Upper lobe of left lung (tissue), 6 donors: ENCODE data around the gene KLF17. TPM values are rescaled to one million over a fixed set of nuclear protein-coding genes. Genes with fewer than 3 reads are reported as not detected.

Experiments
- ATAC-seq, 2 donors: fragments of 200-7000 bp; cut with Tn5 transposase; one replicate each; pipeline ENCODE4 v1.9.1; 2022; ENCODE audit warnings: mild to moderate bottlenecking in 2 of 2, moderate library complexity in 2 of 2; ENCODE audit not compliant: low FRiP score in 2 of 2
- DNase-seq, 2 donors: peaks; one replicate each; pipeline ENCODE4 v3.0.0-alpha.2; 2019 to 2020
- H3K27ac ChIP-seq, 4 donors: fragments of 200-600 bp; sonication (generic); one replicate each; pipeline ENCODE4 v1.5.1; 2016 to 2019
- H3K27me3 ChIP-seq, 4 donors: fragments of 200-600 bp; sonication (generic); one replicate each; pipeline ENCODE4 v1.5.1; 2017 to 2019
- H3K36me3 ChIP-seq, 4 donors: fragments of 200-600 bp; sonication (generic); one replicate each; pipeline ENCODE4 v1.5.1; 2016 to 2019
- H3K4me1 ChIP-seq, 4 donors: fragments of 200-600 bp; sonication (generic); one replicate each; pipeline ENCODE4 v1.5.1; 2018 to 2019
- H3K4me3 ChIP-seq, 4 donors: fragments of 200-600 bp; sonication (generic); one replicate each; pipeline ENCODE4 v1.5.1; 2017 to 2019; ENCODE audit warnings: mild to moderate bottlenecking in 2 of 4, moderate library complexity in 1 of 4
- H3K9me3 ChIP-seq, 4 donors: fragments of 200-600 bp; sonication (generic); one replicate each; pipeline ENCODE4 v1.5.1; 2018 to 2019
- CTCF ChIP-seq, 6 experiments: fragments of 450-650 bp in 4 of 6; fragments of 200-600 bp in 2 of 6; sonication (generic) in 2 of 6; IDR thresholded peaks; one replicate each; pipeline ENCODE4 v1.5.1; 2016 to 2019; ENCODE audit warnings: antibody characterized with exemption in 6 of 6
- EP300 ChIP-seq, 4 donors: sonication (generic); formaldehyde crosslinking; IDR thresholded peaks; one replicate each; pipeline ENCODE4 v1.5.1; 2017; ENCODE audit warnings: antibody characterized with exemption in 4 of 4, control low read depth in 2 of 4
- POLR2A ChIP-seq, 4 donors: fragments of 450-650 bp; IDR thresholded peaks; one replicate each; pipeline ENCODE4 v1.5.1; 2016 to 2017; ENCODE audit warnings: antibody characterized with exemption in 4 of 4, mild to moderate bottlenecking in 2 of 4
- POLR2AphosphoS5 ChIP-seq, 2 donors: sonication (generic); formaldehyde crosslinking; IDR thresholded peaks; one replicate each; pipeline ENCODE4 v1.5.1; 2017; ENCODE audit warnings: antibody characterized with exemption in 2 of 2
- WGBS, 2 donors: methylation state at CpG; one replicate each; pipeline ENCODE4 v1.1.5; 2017 to 2018; 5-methylcytosine and 5-hydroxymethylcytosine counted together
- total RNA-seq, 6 donors: library from RNA; depleted of rRNA in 4 of 6; stranded (reverse); fragments of >200 nt in 4 of 6; gene quantifications; one replicate each; pipeline versions ENCODE4 v1.1.0 to v1.2.1, GENCODE V29; 2016 to 2021
- donor health status: DM: no; HTN: no; CAD: no; lungs with moderate emphysema.
- donor health status: DM: no; HTN: yes; CAD: no; lungs with severe emphysema.

Gene KLF17
- total RNA-seq, 6 donors from 2014 or later, result 0.11 to 0.39 (median 0.33) TPM; not detected in 1

- H3K4me3 ChIP-seq, result no peak overlapping the region
- H3K27me3 ChIP-seq, result no peaks in the 10 kb centered on the region
- no peaks in the 10 kb centered on the region for H3K36me3 ChIP-seq
- H3K27ac ChIP-seq, result no peak overlapping the region
- ATAC-seq (no peak), DNase-seq (no peak)
- TF ChIP-seq EP300 (IDR thresholded peaks at IDR 0.05) (no peak), POLR2AphosphoS5 (IDR thresholded peaks at IDR 0.05) (no peak)
- H3K9me3 ChIP-seq, result no peaks in the 10 kb centered on the region
- whole genome bisulfite sequencing, 2 donors, result 72 to 77% methylated on average over 3 of the region's 3 CpGs
- no peaks in the 10 kb centered on the region for H3K4me1 ChIP-seq
Observed at GRCh38 chr1:44105810-44106209, 12.8 kb upstream of the KLF17 start.

GRCh38 chr1:44108241-44108640 lies 10.4 kb upstream of the KLF17 start:
- WGBS, 2 donors, result 91 to 100% methylated on average over 1 of the region's 1 CpG

GRCh38 chr1:44108971-44109370 lies 9.7 kb upstream of the KLF17 start:
- ATAC-seq (no peak), DNase-seq (no peak)
- 94 to 100% methylated on average over 1 of the region's 1 CpG for WGBS, 2 donors
- H3K4me1 ChIP-seq, result no peaks in the 10 kb centered on the region
- no peak overlapping the region for H3K27ac ChIP-seq
- no peak overlapping the region for H3K4me3 ChIP-seq
- H3K9me3 ChIP-seq, result no peaks in the 10 kb centered on the region
- TF ChIP-seq CTCF (IDR thresholded peaks at IDR 0.05), result no peak
- TF ChIP-seq POLR2A (IDR thresholded peaks at IDR 0.05), result no peak
- TF ChIP-seq POLR2AphosphoS5 (IDR thresholded peaks at IDR 0.05), result no peak
- TF ChIP-seq EP300 (IDR thresholded peaks at IDR 0.05), result no peak
- H3K36me3 ChIP-seq, result no peaks in the 10 kb centered on the region
- H3K27me3 ChIP-seq, result no peaks in the 10 kb centered on the region

More at GRCh38 chr1:44108241-44108640, 10.4 kb upstream of the KLF17 start:
- no peaks in the 10 kb centered on the region for H3K36me3 ChIP-seq
- TF ChIP-seq CTCF (IDR thresholded peaks at IDR 0.05), result no peak
- no peak for TF ChIP-seq EP300 (IDR thresholded peaks at IDR 0.05)
- no peak for TF ChIP-seq POLR2A (IDR thresholded peaks at IDR 0.05)
- TF ChIP-seq POLR2AphosphoS5 (IDR thresholded peaks at IDR 0.05), result no peak
- no peak for ATAC-seq
- no peak for DNase-seq
- H3K4me1 ChIP-seq, result no peaks in the 10 kb centered on the region
- no peaks in the 10 kb centered on the region for H3K27me3 ChIP-seq
- no peak overlapping the region for H3K4me3 ChIP-seq
- H3K9me3 ChIP-seq, result no peaks in the 10 kb centered on the region
- no peak overlapping the region for H3K27ac ChIP-seq

- 91 to 95% methylated on average over 5 of the region's 5 CpGs for WGBS, 2 donors
- no peaks in the 10 kb centered on the region for H3K36me3 ChIP-seq
- no peak overlapping the region for H3K4me3 ChIP-seq
- no peaks in the 10 kb centered on the region for H3K4me1 ChIP-seq
- no peak for DNase-seq
- no peak overlapping the region for H3K27ac ChIP-seq
- H3K27me3 ChIP-seq, result no peaks in the 10 kb centered on the region
- H3K9me3 ChIP-seq, result no peaks in the 10 kb centered on the region
- TF ChIP-seq POLR2A (IDR thresholded peaks at IDR 0.05), result no peak
- TF ChIP-seq EP300 (IDR thresholded peaks at IDR 0.05), result no peak
- no peak for TF ChIP-seq POLR2AphosphoS5 (IDR thresholded peaks at IDR 0.05)
- no peak for TF ChIP-seq CTCF (IDR thresholded peaks at IDR 0.05)
- no peak for ATAC-seq
Observed at GRCh38 chr1:44110916-44111315, 7.7 kb upstream of the KLF17 start.

GRCh38 chr1:44111861-44112260 lies 6.8 kb upstream of the KLF17 start:
- H3K27ac ChIP-seq, result no peak overlapping the region
- ATAC-seq (no peak), DNase-seq (no peak)
- WGBS, 2 donors, result 79 to 85% methylated on average over 4 of the region's 4 CpGs
- TF ChIP-seq CTCF (IDR thresholded peaks at IDR 0.05), result no peak
- no peak for TF ChIP-seq POLR2A (IDR thresholded peaks at IDR 0.05)
- TF ChIP-seq EP300 (IDR thresholded peaks at IDR 0.05), result no peak
- H3K27me3 ChIP-seq, result no peaks in the 10 kb centered on the region
- H3K4me3 ChIP-seq, result no peak overlapping the region
- no peaks in the 10 kb centered on the region for H3K9me3 ChIP-seq
- no peaks in the 10 kb centered on the region for H3K4me1 ChIP-seq
- H3K36me3 ChIP-seq, result no peaks in the 10 kb centered on the region
